ENCODE data around the gene KAT6B. TPM values are rescaled to one million over a fixed set of nuclear protein-coding genes. Genes with fewer than 3 reads are reported as not detected.
A peak's percentile ranks its signal among the peaks of the same experiment; 100 is the strongest.

The KAT6B gene
- total RNA-seq, 1 donor from 2014 or later = 24.6 TPM

GRCh38 chr10:74827045-74827441 is 643 bp downstream of the KAT6B start:
- H3K27me3 Mint-ChIP-seq (ENCODE audit: insufficient read depth) = no peaks in the 10 kb centered on the region
- intact Hi-C loops (cut with micrococcal nuclease) = loop anchor here (2.0 kb wide), 1 partner anchor 216 kb away; no protein-coding TSS in a partner anchor
- H3K27ac Mint-ChIP-seq = peak overlapping the region; percentile 81
- H3K4me1 Mint-ChIP-seq (ENCODE audit: low read depth) = peaks cover 53% of the 10 kb centered on the region
- DNase-seq (ENCODE audit: low spot score) = no peak
- H3K4me3 Mint-ChIP-seq = peak overlapping the region; percentile 88
- peaks cover 6% of the 10 kb centered on the region for H3K36me3 Mint-ChIP-seq (ENCODE audit: low read depth)
- H3K9me3 Mint-ChIP-seq = no peaks in the 10 kb centered on the region

GRCh38 chr10:74827694-74828093 is 1.3 kb downstream of the KAT6B start:
- peaks cover 47% of the 10 kb centered on the region for H3K4me1 Mint-ChIP-seq (ENCODE audit: low read depth)
- no peaks in the 10 kb centered on the region for H3K27me3 Mint-ChIP-seq (ENCODE audit: insufficient read depth)
- H3K36me3 Mint-ChIP-seq (ENCODE audit: low read depth) = peaks cover 6% of the 10 kb centered on the region
- H3K27ac Mint-ChIP-seq = peak overlapping the region; percentile 81
- no peaks in the 10 kb centered on the region for H3K9me3 Mint-ChIP-seq
- intact Hi-C loops (cut with micrococcal nuclease) = loop anchor here (2.0 kb wide), 1 partner anchor 215 kb away; no protein-coding TSS in a partner anchor
- H3K4me3 Mint-ChIP-seq = peak overlapping the region; percentile 88
- DNase-seq (ENCODE audit: low spot score) = no peak

- Mint-ChIP-seq H3K27ac (no peak overlapping the region), H3K36me3 (ENCODE audit: low read depth) (peaks cover 6% of the 10 kb centered on the region), H3K27me3 (ENCODE audit: insufficient read depth) (no peaks in the 10 kb centered on the region), H3K9me3 (no peaks in the 10 kb centered on the region), H3K4me1 (ENCODE audit: low read depth) (peaks cover 34% of the 10 kb centered on the region), H3K4me3 (no peak overlapping the region)
- DNase-seq (ENCODE audit: low spot score) = no peak
- intact Hi-C loops (cut with micrococcal nuclease) = no loop called here
Measured at GRCh38 chr10:74828946-74829345, 2.5 kb downstream of the KAT6B start.

GRCh38 chr10:74831518-74832120 is 5.2 kb downstream of the KAT6B start:
- no peak for DNase-seq (ENCODE audit: low spot score)
- H3K4me1 Mint-ChIP-seq (ENCODE audit: low read depth) = peaks cover 41% of the 10 kb centered on the region
- intact Hi-C loops (cut with micrococcal nuclease) = no loop called here

GRCh38 chr10:74835963-74836362 is 9.6 kb downstream of the KAT6B start:
- no peaks in the 10 kb centered on the region for H3K9me3 Mint-ChIP-seq
- H3K4me3 Mint-ChIP-seq = no peak overlapping the region
- H3K27me3 Mint-ChIP-seq (ENCODE audit: insufficient read depth) = no peaks in the 10 kb centered on the region
- intact Hi-C loops (cut with micrococcal nuclease) = no loop called here
- peaks cover 28% of the 10 kb centered on the region for H3K4me1 Mint-ChIP-seq (ENCODE audit: low read depth)
- peaks cover 31% of the 10 kb centered on the region for H3K36me3 Mint-ChIP-seq (ENCODE audit: low read depth)
- DNase-seq (ENCODE audit: low spot score) = no peak
- H3K27ac Mint-ChIP-seq = no peak overlapping the region

More at GRCh38 chr10:74831518-74832120, 5.2 kb downstream of the KAT6B start:
- H3K4me3 Mint-ChIP-seq = no peak overlapping the region
- H3K27me3 Mint-ChIP-seq (ENCODE audit: insufficient read depth) = no peaks in the 10 kb centered on the region
- no peak overlapping the region for H3K27ac Mint-ChIP-seq
- no peaks in the 10 kb centered on the region for H3K9me3 Mint-ChIP-seq
- H3K36me3 Mint-ChIP-seq (ENCODE audit: low read depth) = peaks cover 19% of the 10 kb centered on the region

GRCh38 chr10:74836877-74837276 is 10.5 kb downstream of the KAT6B start:
- Mint-ChIP-seq H3K4me3 (no peak overlapping the region), H3K4me1 (ENCODE audit: low read depth) (peaks cover 19% of the 10 kb centered on the region), H3K9me3 (no peaks in the 10 kb centered on the region), H3K27me3 (ENCODE audit: insufficient read depth) (no peaks in the 10 kb centered on the region), H3K36me3 (ENCODE audit: low read depth) (peaks cover 30% of the 10 kb centered on the region), H3K27ac (no peak overlapping the region)
- DNase-seq (ENCODE audit: low spot score) = no peak
- intact Hi-C loops (cut with micrococcal nuclease) = no loop called here

- intact Hi-C loops (cut with micrococcal nuclease) = no loop called here
- DNase-seq (ENCODE audit: low spot score) = no peak
- Mint-ChIP-seq H3K9me3 (no peaks in the 10 kb centered on the region), H3K27ac (no peak overlapping the region), H3K27me3 (ENCODE audit: insufficient read depth) (no peaks in the 10 kb centered on the region), H3K4me3 (no peak overlapping the region), H3K36me3 (ENCODE audit: low read depth) (peaks cover 33% of the 10 kb centered on the region), H3K4me1 (ENCODE audit: low read depth) (peaks cover 23% of the 10 kb centered on the region)
Measured at GRCh38 chr10:74837743-74838142, 11.3 kb downstream of the KAT6B start.

- intact Hi-C loops (cut with micrococcal nuclease) = no loop called here
- Mint-ChIP-seq H3K4me1 (ENCODE audit: low read depth) (peaks cover 27% of the 10 kb centered on the region), H3K9me3 (no peaks in the 10 kb centered on the region), H3K4me3 (no peak overlapping the region), H3K27ac (no peak overlapping the region), H3K36me3 (ENCODE audit: low read depth) (peaks cover 45% of the 10 kb centered on the region), H3K27me3 (ENCODE audit: insufficient read depth) (no peaks in the 10 kb centered on the region)
- no peak for DNase-seq (ENCODE audit: low spot score)
Measured at GRCh38 chr10:74839708-74840107, 13.3 kb downstream of the KAT6B start.

- H3K4me3 Mint-ChIP-seq = no peak overlapping the region
- no peaks in the 10 kb centered on the region for H3K27me3 Mint-ChIP-seq (ENCODE audit: insufficient read depth)
- no peak overlapping the region for H3K27ac Mint-ChIP-seq
- intact Hi-C loops (cut with micrococcal nuclease) = no loop called here
- peaks cover 35% of the 10 kb centered on the region for H3K36me3 Mint-ChIP-seq (ENCODE audit: low read depth)
- peaks cover 22% of the 10 kb centered on the region for H3K4me1 Mint-ChIP-seq (ENCODE audit: low read depth)
- no peaks in the 10 kb centered on the region for H3K9me3 Mint-ChIP-seq
- no peak for DNase-seq (ENCODE audit: low spot score)
Measured at GRCh38 chr10:74841265-74841973, 15.0 kb downstream of the KAT6B start.

DNA sequence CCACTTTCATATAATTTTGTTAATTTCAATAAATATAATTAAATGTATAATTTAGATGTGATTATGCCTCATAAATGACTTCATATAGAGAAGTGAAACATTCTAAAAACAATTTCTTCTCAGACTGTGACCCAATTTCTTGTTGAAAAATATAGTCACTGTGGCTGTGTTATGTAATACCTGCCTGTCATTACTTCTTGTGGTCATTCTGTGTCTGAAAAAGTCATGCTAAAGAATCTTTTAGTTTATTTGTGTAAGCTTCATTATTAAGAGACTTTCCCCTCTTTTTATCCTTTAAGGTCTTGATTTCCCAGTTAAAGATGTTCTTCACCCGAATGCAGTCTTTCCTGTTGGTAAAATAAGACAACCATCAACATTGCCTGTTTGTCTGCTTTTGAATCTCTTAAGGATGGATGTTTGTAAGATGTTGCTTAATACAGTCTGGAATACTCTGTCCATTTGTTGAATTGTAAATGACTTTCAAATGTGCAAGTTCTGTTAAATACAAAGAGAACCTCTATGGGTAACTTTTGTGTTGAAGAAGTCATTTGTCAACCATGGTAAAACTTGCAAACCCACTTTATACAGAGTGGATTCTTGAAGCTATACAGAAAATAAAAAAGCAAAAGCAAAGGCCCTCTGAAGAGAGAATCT is 16.0 kb downstream of the KAT6B start:
- intact Hi-C loops (cut with micrococcal nuclease) = no loop called here
- DNase-seq (ENCODE audit: low spot score) = no peak
- H3K9me3 Mint-ChIP-seq = no peaks in the 10 kb centered on the region
- H3K4me1 Mint-ChIP-seq (ENCODE audit: low read depth) = peaks cover 22% of the 10 kb centered on the region
- no peak overlapping the region for H3K27ac Mint-ChIP-seq
- no peaks in the 10 kb centered on the region for H3K27me3 Mint-ChIP-seq (ENCODE audit: insufficient read depth)
- H3K36me3 Mint-ChIP-seq (ENCODE audit: low read depth) = peaks cover 33% of the 10 kb centered on the region
- no peak overlapping the region for H3K4me3 Mint-ChIP-seq

DNA sequence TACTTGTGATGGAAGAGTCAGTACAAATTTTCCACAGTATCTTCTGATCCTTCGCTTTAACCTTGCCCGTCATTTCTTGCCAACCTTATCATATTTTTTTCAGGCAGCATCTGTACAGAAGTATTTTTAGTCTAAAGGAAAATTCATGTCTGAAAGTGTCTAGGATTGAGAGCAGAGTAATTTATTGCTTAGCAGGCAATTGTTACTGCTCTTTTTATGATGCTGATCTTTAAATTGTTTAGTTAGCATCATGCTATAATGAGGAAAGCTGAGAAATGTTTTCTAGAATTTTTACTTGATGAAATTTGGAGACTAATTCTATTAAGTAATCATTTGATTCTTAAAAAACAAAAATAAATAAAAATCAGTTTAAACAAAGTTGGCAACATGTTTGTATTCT is 20.6 kb downstream of the KAT6B start:
- Mint-ChIP-seq H3K4me1 (ENCODE audit: low read depth) (peaks cover 12% of the 10 kb centered on the region), H3K27ac (no peak overlapping the region), H3K4me3 (no peak overlapping the region), H3K27me3 (ENCODE audit: insufficient read depth) (no peaks in the 10 kb centered on the region), H3K9me3 (no peaks in the 10 kb centered on the region), H3K36me3 (ENCODE audit: low read depth) (peaks cover 17% of the 10 kb centered on the region)
- intact Hi-C loops (cut with micrococcal nuclease) = no loop called here
- DNase-seq (ENCODE audit: low spot score) = no peak

- H3K27ac Mint-ChIP-seq = no peak overlapping the region
- H3K4me3 Mint-ChIP-seq = no peak overlapping the region
- no peaks in the 10 kb centered on the region for H3K9me3 Mint-ChIP-seq
- peaks cover 8% of the 10 kb centered on the region for H3K36me3 Mint-ChIP-seq (ENCODE audit: low read depth)
- intact Hi-C loops (cut with micrococcal nuclease) = no loop called here
- DNase-seq (ENCODE audit: low spot score) = no peak
- peaks cover 27% of the 10 kb centered on the region for H3K4me1 Mint-ChIP-seq (ENCODE audit: low read depth)
- no peaks in the 10 kb centered on the region for H3K27me3 Mint-ChIP-seq (ENCODE audit: insufficient read depth)
Measured at GRCh38 chr10:74851831-74852230, 25.4 kb downstream of the KAT6B start.

DNA sequence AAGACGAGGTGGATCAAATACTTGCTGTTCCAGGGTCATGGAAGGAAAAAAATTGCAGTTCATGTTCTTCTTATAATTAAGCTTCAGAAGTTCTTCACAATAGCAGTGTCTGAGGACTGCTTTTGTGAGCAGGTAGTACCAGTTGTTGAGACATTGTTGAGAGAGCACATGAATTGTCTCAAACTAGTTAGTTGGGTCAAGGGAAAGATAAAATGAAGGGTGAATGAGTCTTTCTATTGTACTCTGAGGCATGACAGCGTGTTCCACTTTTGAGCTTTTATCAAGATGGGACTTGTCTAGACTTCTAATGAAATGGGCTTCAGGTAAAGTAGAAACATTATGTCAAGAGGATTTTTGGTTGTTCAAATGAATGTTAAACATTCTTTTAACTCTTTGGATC is 26.0 kb downstream of the KAT6B start:
- intact Hi-C loops (cut with micrococcal nuclease) = no loop called here
- no peak for DNase-seq (ENCODE audit: low spot score)
- Mint-ChIP-seq H3K36me3 (ENCODE audit: low read depth) (peaks cover 10% of the 10 kb centered on the region), H3K4me1 (ENCODE audit: low read depth) (peaks cover 31% of the 10 kb centered on the region), H3K4me3 (no peak overlapping the region), H3K27ac (no peak overlapping the region), H3K27me3 (ENCODE audit: insufficient read depth) (no peaks in the 10 kb centered on the region), H3K9me3 (no peaks in the 10 kb centered on the region)

Measured in activated T-helper 1 cell treated with anti-CD3 and anti-CD28 coated beads, Interleukin-12 subunit alpha, Interleukin-12 subunit beta, Interleukin-2, Interleukin-4 antibody, amounts not matched to agents 30 ng/mL and 10 ng/mL and 1 ng/mL, durations not matched to agents 14 hours and 24 hours and 36 hours (primary cell).